IMR-90 (cell line): Measurements from ENCODE around the gene BAIAP2L1.

Experiments
- BHLHE40 ChIP-seq: fragments of 150-350 bp; IDR thresholded peaks from 2 replicates; pipeline ENCODE4 v1.6.1; 2016; ENCODE audit warnings: mild to moderate bottlenecking, low read depth, low read length
- CEBPB ChIP-seq: IDR thresholded peaks from 2 replicates; pipeline ENCODE4 v1.6.1; 2012; ENCODE audit warnings: low read depth, low read length, improper control_type of control experiment
- FOS ChIP-seq: fragments of 150-350 bp; IDR thresholded peaks from 2 replicates; pipeline ENCODE4 v1.6.1; 2016; ENCODE audit warnings: low read depth, low read length
- MAFK ChIP-seq: IDR thresholded peaks from 2 replicates; pipeline ENCODE4 v1.6.1; 2012; ENCODE audit warnings: low read depth, low read length, improper control_type of control experiment
- MXI1 ChIP-seq: IDR thresholded peaks from 2 replicates; pipeline ENCODE4 v1.6.1; 2012; ENCODE audit warnings: low read depth, mild to moderate bottlenecking, low read length, moderate library complexity, borderline replicate concordance
- NFE2L2 ChIP-seq: fragments of 150-350 bp; IDR thresholded peaks from 2 replicates; pipeline ENCODE4 v1.6.1; 2016; ENCODE audit warnings: low read depth, mild to moderate bottlenecking, low read length
- POLR2A ChIP-seq: IDR thresholded peaks from 2 replicates; pipeline ENCODE4 v1.6.1; 2012; ENCODE audit warnings: mild to moderate bottlenecking, low read depth, low read length
- RAD21 ChIP-seq: IDR thresholded peaks from 2 replicates; pipeline ENCODE4 v1.6.1; 2012; ENCODE audit warnings: low read length, improper control_type of control experiment
- RFX5 ChIP-seq: IDR thresholded peaks from 2 replicates; pipeline ENCODE4 v1.8.0; 2012; ENCODE audit warnings: low read depth, mild to moderate bottlenecking, low read length, moderate library complexity
- SMC3 ChIP-seq: fragments of 150-350 bp; IDR thresholded peaks from 2 replicates; pipeline ENCODE4 v1.6.1; 2016; ENCODE audit warnings: low read depth, mild to moderate bottlenecking, antibody characterized with exemption, low read length, moderate library complexity
- TF ChIP-seq, protein P1 (sequence below): fragments of 150-350 bp; IDR thresholded peaks from 2 replicates; pipeline ENCODE4 v1.6.1; 2016; ENCODE audit warnings: low read depth, mild to moderate bottlenecking, low read length, moderate library complexity, borderline replicate concordance
- TF ChIP-seq, protein P2 (sequence below): conservative IDR thresholded peaks from 2 replicates; pipeline ENCODE4 v1.5.1; 2012; ENCODE audit warnings: mild to moderate bottlenecking, low read depth, low read length, improper control_type of control experiment
- TF ChIP-seq, protein P3 (sequence below): fragments of 150-350 bp; IDR thresholded peaks from 2 replicates; pipeline ENCODE4 v1.6.1; 2017; ENCODE audit warnings: mild to moderate bottlenecking, antibody characterized with exemption, low read length, low read depth

DNA sequence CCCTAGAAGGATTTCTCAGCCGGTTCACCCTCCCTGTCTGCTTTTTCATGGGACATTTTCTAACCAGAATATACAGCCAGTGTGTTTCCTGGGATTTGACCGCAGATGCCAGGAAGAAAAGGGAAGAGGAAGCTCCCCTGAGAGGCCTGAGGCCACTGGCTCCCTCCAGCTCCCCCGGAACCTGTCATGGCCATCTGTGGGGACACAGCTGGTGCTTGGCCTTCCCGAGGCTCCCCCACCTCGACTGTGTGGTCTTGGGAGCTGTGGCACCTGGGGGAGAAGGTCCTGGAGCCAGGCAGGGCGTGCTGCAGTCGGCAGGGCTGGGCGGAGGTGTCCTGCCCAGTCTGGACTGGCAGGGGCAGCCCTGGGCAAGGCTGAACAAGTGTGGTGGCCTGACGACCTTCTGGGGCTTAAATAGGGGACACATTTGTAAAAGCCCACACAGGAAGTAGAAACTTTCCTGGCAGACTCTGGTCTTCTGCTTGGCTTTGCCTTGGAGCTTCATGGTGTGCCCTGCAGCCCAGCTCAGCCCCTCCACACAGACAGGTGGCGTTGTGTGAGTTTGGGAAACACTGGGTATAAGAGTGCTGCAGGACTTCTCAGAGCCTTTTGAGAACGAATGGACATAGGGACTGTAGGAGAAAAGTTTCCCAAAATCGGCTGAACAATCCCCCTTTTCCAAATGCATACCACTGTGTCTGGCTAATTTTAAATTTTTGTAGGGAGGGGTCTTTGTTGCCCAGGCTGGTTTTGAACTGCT, 112.6 kb downstream of the BAIAP2L1 start:
- TF ChIP-seq, protein P1, sequence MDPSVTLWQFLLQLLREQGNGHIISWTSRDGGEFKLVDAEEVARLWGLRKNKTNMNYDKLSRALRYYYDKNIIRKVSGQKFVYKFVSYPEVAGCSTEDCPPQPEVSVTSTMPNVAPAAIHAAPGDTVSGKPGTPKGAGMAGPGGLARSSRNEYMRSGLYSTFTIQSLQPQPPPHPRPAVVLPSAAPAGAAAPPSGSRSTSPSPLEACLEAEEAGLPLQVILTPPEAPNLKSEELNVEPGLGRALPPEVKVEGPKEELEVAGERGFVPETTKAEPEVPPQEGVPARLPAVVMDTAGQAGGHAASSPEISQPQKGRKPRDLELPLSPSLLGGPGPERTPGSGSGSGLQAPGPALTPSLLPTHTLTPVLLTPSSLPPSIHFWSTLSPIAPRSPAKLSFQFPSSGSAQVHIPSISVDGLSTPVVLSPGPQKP, result no peak
- TF ChIP-seq, protein P2, sequence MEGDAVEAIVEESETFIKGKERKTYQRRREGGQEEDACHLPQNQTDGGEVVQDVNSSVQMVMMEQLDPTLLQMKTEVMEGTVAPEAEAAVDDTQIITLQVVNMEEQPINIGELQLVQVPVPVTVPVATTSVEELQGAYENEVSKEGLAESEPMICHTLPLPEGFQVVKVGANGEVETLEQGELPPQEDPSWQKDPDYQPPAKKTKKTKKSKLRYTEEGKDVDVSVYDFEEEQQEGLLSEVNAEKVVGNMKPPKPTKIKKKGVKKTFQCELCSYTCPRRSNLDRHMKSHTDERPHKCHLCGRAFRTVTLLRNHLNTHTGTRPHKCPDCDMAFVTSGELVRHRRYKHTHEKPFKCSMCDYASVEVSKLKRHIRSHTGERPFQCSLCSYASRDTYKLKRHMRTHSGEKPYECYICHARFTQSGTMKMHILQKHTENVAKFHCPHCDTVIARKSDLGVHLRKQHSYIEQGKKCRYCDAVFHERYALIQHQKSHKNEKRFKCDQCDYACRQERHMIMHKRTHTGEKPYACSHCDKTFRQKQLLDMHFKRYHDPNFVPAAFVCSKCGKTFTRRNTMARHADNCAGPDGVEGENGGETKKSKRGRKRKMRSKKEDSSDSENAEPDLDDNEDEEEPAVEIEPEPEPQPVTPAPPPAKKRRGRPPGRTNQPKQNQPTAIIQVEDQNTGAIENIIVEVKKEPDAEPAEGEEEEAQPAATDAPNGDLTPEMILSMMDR, result no peak
- TF ChIP-seq POLR2A (no peak), CEBPB (no peak), SMC3 (no peak), FOS (no peak), MXI1 (no peak), RFX5 (no peak), NFE2L2 (no peak), MAFK (no peak), RAD21 (no peak), BHLHE40 (no peak)
- TF ChIP-seq, protein P3, sequence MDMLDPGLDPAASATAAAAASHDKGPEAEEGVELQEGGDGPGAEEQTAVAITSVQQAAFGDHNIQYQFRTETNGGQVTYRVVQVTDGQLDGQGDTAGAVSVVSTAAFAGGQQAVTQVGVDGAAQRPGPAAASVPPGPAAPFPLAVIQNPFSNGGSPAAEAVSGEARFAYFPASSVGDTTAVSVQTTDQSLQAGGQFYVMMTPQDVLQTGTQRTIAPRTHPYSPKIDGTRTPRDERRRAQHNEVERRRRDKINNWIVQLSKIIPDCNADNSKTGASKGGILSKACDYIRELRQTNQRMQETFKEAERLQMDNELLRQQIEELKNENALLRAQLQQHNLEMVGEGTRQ, result no peak
